HG03442 (cell line): ENCODE measurements around the gene PODXL2.

Experiments used
- ATAC-seq: cut with Tn5 transposase; IDR thresholded peaks from one replicate; pipeline ENCODE4 v1.9.1; 2021; ENCODE audit warnings: mild to moderate bottlenecking, moderate library complexity; ENCODE audit not compliant: unreplicated experiment

Gene PODXL2

DNA sequence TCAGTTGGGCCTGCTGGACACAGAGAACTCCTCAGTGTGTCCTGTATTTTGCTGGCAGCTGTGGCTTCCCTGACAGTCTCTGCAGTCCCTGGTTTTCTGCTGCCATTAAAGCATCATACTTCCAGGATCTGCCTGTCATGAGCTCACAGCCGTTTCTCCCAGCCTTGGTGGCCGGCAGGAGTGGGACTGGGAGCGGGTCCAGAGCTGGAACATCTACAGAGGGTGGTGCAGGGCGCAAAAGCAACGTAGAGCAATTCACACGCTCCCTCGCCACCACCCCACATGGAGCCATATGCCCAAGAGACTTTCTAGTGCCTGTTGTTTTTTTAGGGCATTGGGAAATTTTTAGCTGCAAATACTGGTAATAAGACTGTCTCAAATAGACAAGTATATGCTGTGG is 77.3 kb downstream of the PODXL2 start:
- ATAC-seq: no peak

DNA sequence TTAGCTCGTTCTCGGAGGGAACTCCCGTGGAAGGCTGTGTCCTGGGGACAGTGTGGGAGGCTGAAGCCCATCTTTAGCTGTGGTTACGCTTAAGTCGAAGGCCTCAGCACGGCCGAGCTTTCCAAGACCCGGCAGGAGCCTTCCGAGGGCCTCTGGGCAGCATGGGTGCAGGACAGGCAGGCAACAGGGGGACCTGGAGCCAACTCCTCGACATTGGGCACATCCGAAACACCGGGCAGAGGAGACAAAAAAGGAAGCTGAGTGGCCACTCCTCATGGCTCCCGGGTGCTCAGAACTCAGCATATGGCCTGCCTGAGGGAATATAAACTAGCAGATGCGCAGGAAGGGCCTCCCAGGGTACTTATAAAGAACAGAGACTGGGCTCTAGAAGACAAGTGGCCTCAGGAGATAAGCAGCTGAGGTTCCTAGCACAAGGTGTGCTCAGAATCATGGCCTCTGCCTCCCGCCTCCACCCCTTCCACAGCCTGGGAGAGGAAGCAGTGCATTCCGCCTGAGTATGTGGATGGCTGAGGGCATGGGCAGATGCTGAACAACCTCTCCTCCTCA is 77.9 kb downstream of the PODXL2 start:
- no peak for ATAC-seq

DNA sequence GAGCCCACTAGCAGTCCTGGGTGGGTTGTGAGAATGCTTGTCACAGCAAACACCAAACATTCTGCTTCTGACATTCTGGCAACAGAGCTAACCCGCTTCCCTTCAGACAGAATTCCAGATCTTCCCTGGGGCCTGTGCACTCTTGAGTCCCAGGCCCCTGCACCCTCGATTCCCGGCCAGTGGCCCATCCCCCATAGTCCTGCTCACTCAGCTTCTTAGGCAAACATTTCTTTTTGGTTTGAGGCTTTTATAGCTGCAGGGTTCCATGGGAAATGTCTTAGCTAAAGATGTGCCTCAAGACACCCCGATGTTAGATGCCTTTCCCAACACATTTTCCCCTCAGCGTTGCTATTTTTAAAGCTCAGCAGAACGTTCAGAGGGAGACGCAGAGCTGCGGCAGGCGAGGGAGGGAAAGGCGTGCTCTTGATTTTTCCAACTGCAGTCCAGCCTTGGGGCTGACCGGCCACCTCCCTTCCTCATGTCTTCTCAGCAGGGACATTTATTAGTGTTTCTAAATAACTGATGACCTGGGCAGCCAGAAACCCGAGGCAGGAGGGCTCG is 78.9 kb downstream of the PODXL2 start:
- no peak for ATAC-seq

DNA sequence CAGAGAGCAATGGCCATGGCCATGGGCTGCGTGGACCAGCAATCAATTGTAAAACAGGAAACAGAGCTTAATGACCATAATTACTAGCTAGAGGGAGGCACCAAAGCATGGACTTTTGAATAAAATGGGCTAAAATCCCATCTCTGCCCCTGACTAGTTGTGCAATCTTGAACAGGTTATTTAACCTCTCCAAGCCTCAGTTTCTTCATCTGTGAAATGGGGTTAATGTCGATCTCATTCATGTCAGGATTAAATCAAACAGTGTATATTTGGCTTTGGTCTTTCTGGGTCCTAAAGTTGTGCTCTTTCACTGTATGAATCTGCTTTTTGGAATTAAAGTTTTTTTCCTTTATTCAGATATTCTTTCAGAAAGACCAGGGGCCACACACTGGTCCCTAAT is 79.9 kb downstream of the PODXL2 start:
- no peak for ATAC-seq

DNA sequence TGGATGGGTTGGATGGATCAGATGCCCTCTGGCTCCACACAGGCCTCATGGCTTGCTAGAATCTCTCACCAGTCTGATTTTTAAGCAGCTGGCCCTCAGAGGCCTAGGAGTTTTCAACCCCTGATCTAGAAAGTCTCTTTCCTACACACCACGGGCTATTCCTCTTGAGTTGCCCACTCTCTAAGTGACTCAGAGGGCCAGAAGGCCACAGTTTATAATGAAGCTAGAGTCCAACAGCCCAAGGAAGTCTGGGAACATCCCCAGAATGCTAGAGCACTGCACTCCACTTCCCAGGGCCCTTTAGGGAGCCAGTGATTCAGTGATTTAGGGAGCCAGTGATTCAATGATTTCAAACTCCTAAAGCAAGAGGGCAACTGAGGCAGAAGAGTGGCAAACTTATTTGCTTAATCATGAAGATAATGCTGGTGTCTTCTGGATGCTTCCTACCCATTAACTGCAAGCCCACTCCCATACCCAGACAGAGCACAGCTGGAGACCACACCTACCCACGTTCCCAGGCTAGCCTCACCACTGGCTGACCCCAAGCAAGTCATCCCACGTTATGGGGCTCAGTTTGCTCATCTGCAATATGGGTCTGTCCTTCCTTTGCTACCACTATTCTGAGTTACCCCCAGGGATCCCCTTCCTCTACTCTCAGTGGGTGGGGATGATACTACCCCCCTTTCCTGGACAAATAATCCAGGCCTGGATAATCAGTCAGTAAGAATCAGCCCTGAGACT is 80.5 kb downstream of the PODXL2 start:
- ATAC-seq: no peak

DNA sequence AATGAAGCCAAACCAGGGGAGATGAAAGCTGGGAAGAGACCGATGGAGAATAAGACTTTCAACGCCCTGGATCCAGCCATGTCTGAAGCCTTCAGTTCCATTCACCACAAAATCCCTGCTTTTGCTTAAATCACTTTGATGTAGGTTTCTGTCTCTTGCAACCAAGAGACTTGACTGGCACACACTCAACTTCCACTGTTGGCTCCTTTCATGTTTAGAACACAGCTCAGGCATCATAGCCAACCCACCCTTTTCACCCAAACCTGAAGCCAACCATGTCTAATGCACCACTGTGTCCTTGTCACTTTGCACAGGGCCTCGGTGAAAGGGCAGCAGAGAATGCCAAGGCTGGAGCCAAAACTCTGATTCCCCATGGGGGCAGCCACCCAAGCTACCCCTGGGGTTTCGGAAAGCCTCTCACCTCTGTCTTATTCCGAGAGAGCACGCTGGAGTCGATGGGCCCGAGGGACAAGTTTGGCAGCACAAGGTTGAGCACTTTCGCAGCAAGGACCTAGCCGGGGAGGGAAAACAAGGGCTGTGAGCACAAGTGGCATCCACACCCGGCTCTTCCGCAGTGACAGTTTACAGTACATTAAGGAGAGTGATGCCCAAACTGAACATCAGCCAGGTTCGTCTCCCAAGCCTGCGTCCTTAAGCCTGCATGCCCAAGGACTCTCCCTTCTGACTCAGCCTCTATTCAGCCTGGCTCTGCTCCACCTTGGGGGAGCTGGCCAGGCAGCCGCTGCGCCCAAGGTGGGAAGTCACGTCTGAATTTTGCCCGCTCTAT is 81.4 kb downstream of the PODXL2 start:
- no peak for ATAC-seq

DNA sequence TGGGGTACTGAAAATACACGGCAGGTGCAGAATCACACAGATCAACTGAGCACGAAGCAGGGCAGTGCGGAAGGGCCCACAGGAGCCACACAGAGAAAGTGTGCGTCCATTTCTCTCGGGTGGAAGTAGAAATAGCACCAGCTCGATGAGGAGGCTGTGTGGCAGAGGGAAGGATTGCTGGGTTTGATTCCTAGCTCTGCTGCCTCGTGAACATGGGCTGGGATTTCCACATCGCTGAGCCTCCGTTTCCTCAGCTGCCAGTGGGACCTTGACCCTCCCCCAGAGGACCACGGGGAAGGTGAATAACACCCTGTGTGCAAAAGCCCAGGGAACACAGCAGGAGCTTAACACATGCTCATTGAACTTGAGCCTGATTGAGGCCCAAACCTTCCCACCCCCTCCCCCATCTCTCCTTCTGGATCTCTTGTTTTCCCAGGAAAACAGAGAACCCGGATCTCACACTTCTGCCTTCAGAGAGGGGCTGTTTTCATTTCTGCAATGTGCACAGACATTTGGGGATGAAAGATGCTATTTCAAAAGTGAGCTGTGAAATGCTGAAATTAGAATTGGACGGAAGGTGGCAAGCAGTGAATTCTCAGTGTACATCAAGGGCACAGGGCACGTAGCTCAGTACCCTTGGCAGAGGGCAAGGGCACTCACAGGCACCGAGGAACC is 82.2 kb downstream of the PODXL2 start:
- no peak for ATAC-seq

DNA sequence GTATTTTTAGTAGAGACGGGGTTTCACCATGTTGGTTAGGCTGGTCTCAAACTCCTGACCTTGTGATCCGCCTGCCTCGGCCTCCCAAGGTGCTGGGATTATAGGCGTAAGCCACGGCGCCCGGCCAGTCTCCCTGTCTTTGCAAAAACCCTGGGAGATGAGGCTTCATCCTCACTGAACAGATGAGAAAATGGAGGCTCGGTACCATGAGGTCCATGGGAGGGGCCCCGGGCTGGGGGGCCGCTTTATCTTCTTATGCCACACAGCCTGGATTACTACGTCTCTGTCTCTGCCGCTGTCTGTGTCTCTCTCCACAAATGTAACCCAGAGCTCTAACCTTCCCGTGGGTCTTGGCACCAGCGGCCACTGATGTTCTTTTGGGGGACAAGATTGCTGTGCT is 82.9 kb downstream of the PODXL2 start:
- no peak for ATAC-seq

DNA sequence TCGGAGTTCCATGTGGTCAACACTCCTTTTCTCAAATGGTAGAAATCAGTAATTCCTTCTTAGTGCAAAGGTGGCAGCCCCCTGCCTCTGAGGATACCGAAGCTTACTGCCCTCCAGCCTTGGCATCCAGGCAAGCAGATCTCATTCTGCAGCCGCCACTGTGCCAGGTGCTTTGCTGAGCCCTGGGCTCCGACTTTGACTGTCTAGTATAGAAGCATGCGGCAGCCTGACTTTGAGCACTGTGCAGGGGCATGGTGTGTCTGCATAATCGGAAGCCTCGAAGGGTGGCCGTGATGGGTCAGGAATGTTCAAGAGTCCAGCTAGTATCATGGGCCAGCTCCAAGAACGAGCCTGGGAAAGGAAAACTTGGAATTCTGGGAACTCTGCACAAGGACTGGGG is 83.5 kb downstream of the PODXL2 start:
- ATAC-seq: no peak

DNA sequence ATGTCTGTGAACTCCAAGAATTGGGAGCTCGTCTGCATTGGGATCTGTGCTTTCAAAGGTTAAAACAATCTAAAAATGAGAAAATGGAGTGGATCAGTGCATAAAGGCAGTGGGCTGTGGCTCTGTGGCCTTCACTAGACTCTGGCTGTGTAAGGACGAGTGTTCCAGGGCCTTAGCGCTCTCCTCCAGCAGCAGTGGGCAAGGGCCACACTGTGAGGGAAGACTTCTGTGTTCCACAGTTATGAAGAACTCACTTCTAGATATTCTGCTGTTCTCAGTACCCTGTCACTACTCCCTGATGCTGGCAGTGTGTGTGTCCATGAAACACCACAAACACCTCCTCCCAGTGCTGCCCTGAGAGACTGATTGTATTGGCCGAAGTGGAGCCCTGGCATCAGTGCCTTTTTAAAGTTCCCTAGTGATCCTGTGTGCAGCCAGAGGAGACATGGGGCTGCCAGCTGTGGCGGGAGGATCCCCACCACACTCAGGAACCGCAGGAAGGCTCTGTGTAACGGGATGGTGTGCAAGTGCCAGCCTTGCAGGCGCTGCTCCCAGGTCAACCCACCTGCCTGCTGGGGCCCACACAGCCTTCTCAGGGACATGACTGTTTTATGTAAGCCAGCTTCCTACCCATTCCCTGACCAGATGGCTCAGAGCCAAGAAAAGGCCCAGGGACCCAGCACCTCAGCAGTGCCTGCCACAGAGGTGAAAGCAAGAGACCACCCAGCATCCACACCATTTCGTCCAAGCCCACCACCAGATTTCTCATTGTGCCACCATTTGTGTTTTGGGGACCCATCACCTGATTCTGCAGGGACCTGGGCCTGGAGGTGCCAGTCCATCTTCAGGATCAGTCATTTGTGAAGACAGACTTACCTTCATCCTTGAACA is 84.1 kb downstream of the PODXL2 start:
- ATAC-seq: no peak

DNA sequence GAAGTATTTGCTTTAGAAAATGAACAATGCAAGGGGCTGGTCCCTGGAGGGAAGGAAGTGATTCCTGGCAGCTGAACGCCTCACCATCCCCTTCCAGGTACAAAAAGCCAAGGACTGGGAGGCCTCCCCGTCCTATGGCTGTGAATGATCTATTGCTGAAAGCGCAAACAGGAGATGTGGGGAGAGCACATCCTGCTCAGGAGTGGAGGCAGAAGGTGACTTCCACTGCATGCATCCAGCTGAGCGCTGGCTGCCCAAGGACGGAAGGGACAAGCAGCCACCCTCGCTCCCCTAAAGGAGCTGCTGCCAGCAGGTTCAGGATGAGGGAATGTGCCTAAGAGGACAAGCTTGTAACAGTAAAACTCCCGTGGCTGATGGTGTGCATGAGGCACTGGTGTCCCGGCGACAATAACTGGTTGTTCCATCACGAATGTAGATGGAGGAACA is 85.2 kb downstream of the PODXL2 start:
- no peak for ATAC-seq

DNA sequence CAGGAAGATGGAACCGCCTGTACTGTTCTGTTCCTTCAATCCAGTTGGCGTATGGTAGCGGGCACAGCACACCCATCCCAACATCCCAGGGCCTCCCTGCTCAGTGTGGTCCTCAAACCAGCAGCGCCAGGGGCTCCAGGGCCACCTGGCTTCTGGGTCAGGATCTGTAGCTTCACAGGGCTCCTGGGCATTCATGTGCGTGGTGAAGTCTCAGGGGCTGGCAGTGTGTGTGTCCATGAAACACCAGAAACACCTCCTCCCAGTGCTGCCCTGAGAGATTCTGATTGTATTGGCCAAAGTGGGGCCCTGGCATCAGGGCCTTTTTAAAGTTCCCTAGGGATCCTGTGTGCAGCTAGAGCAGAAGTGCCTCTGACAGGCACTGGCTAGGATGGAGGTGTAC is 85.9 kb downstream of the PODXL2 start:
- ATAC-seq: no peak

DNA sequence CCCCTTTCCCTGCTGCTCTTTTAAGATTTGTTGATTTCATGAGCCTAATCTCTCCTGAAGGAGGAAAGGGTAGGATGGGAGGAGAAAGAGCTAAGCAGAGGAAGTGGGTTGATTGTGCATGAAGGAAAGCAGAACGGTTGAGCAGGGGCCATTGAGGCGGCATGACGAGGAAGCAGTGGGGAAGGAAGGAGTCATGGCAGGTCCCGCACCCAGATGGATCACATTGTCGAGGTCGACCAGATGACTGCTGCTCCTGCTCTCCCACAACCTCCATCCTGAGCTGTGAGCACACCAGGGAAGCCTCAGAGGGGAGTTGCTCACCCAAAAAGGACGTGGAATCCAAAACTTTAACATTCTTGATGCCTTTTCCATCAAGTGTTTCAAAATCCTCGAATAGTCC is 86.5 kb downstream of the PODXL2 start:
- ATAC-seq: no peak

DNA sequence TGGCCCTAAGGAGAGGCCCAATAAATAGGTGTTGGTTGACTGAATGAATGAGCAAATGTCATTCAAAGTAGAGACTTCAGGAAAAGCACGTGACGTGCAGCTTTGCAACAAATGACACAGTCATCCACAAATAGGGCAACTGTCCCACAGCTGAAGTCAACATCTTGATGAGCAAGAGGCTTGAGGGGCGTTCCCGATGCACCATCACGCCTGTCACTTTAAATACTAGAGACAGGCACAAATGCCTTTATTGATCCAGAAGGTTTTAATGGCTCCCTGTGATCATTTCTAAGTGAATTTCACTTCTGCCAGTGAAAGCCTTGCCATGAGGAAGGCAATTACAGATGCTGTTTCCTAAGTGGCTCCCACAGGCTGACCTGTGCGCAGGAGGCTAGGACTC is 87.4 kb downstream of the PODXL2 start:
- ATAC-seq: no peak

DNA sequence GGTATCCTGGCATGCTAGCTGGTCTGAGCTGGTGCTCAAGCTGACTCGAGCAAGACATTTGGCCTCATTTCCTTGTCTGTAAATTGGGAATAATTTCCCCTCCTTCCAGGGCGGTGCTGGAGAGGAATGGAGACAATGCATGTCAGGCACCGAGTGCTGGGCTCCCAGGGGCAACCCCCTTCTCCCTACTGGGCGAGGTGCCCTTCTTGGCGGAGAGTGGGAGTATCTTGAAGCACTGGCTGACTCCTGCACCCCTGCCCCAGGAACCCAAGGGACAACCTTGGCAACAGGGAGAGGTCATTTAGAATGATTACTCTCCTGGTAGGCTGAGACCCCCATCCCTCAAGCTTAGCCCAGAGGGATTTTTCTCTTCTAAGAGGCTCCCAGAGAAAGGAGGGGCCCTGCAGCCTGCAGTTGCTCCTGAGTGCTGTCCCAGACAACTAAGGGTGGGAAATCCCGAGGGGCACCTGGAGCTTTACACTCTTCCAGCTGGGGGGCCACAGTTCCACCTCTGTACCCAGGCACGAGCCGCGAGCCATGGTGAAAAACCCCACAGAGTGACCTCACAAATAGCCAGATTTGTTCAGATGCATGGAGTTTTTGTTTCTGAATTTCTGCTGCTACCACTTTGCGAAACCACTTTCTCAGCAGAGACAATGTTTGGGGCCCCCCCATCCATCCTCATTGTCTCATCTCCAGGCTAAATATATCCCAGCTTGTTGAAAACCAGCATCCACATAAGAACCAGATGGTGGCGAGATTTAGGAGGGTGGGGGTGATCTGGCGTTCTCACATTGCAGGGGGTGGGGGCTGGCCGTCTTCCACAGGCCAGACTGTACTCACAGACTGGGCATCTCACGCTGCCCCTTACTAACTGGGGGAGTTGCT is 88.6 kb downstream of the PODXL2 start:
- ATAC-seq: no peak

DNA sequence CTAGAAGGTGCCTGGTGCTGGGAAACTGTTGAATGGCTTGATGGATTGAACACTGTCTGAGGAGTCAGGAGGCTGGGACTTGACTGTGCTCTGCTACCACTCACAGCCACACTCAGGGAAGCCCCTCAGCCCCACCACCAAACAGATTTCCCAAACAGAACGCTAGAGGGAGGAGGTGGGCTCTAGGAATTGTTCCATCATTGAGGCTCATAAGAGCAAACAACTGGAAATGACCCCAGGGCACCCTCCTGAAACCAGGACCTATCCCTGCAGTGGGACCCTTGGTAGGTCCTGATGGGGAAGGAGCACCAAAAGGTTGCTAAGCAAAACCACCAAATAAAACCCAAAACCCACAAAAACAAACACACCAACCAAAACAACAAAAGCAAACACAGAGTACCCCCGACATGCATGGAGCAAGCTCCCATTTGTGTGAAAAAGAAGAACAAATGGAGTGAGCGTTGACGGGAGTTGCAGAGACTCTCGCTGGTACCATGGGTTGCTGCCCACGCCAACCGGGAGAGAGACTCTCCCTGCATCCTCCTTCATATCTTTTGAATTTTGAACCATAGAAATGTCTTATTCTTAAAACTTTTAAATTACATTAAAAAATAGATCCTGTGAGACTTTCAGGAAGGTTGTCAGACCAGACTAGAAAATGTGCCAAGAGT is 89.4 kb downstream of the PODXL2 start:
- ATAC-seq: no peak

DNA sequence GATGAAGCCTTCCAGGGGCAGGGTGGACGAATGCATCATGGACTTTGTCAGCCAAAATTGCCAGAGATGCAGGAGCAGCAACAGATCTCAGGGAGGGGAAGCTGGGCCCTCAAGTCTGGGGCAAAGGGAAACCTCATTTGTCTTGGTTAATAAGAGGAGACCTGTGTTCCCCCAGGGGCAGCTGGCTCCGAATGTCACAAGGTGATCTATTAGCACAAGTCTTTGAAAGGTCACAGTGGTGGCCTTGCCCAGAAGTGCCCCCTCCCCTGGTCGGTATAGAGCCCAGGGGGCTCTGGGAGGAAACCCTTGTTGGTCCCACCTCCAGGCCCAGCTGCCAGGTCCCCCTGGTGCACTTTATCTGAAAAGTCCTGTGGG is 89.9 kb downstream of the PODXL2 start:
- ATAC-seq: no peak

DNA sequence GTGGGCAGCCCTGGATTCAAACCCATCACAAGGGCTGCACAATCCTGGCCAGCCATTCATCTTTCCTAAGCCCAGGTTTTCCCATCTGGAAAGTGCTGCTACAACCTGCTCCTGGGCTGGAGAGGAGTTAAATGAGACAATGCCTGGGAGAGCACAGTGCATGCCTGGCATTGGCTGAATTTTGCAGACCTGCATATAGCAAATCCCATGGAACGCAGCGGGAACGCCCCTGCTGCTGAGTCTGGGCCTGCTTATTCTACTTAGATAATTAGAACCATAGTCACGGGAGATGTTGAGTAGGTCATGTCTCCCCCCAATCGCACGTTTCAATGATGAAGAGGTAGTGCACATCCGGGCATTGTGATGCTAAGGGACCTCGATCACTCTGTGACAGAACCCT is 90.4 kb downstream of the PODXL2 start:
- ATAC-seq: no peak
